Neuronal stem cell (in vitro differentiated cells): ENCODE measurements around the gene AMPD3.

Experiments used
- DNase-seq: peaks from one replicate; pipeline ENCODE4 v3.0.0-alpha.2; 2013; ENCODE audit warnings: low spot score
- H2AFZ ChIP-seq: one replicate; pipeline ENCODE4 v1.6.1; 2013; ENCODE audit warnings: mild to moderate bottlenecking, low read length, inconsistent platforms
- H2AK5ac ChIP-seq: 2 replicates; pipeline ENCODE4 v1.6.1; 2013; ENCODE audit warnings: low read depth, mild to moderate bottlenecking, inconsistent platforms, low read length, moderate library complexity, mixed read lengths
- H2BK120ac ChIP-seq: 2 replicates; pipeline ENCODE4 v1.6.1; 2013; ENCODE audit warnings: low read depth, mild to moderate bottlenecking, inconsistent platforms, low read length, moderate library complexity, mixed read lengths
- H2BK12ac ChIP-seq: one replicate; pipeline ENCODE4 v1.6.1; 2013; ENCODE audit warnings: low read length, inconsistent platforms
- H2BK15ac ChIP-seq: 2 replicates; pipeline ENCODE4 v1.6.1; 2013; ENCODE audit warnings: mild to moderate bottlenecking, low read length, inconsistent platforms, mixed read lengths
- H2BK5ac ChIP-seq: one replicate; pipeline ENCODE4 v1.6.1; 2013; ENCODE audit warnings: inconsistent platforms, mild to moderate bottlenecking, low read length, moderate library complexity
- H3K14ac ChIP-seq: one replicate; pipeline ENCODE4 v1.6.1; 2013; ENCODE audit warnings: low read length, inconsistent platforms
- H3K18ac ChIP-seq: 2 replicates; pipeline ENCODE4 v1.6.1; 2013; ENCODE audit warnings: low read length, inconsistent platforms
- H3K23ac ChIP-seq: 2 replicates; pipeline ENCODE4 v1.6.1; 2013; ENCODE audit warnings: low read depth, mild to moderate bottlenecking, mixed read lengths, low read length, inconsistent platforms; ENCODE audit not compliant: poor library complexity
- H3K27ac ChIP-seq: replicated peaks from 3 replicates; pipeline ENCODE4 v1.5.1; 2013; ENCODE audit warnings: low read length, inconsistent platforms
- H3K27me3 ChIP-seq, 3 experiments: 2 replicates each; pipeline ENCODE4 v1.6.1; 2013; ENCODE audit warnings: low read length in 3 of 3, mild to moderate bottlenecking in 2 of 3, inconsistent platforms in 1 of 3, low read depth in 1 of 3, mixed read lengths in 1 of 3, moderate library complexity in 1 of 3; ENCODE audit not compliant: control insufficient read depth in 3 of 3, insufficient read depth in 3 of 3
- H3K36me3 ChIP-seq, 2 donors: replicated peaks in 1 of 2; 2 replicates each; pipeline ENCODE4 v1.6.1; 2013; ENCODE audit warnings: low read length in 2 of 2; ENCODE audit not compliant: control insufficient read depth in 2 of 2, insufficient read depth in 2 of 2
- H3K4ac ChIP-seq: 2 replicates; pipeline ENCODE4 v1.6.1; 2013; ENCODE audit warnings: inconsistent platforms, mild to moderate bottlenecking, low read length, moderate library complexity
- H3K4me1 ChIP-seq, 2 donors: 1 replicate in 1 of 2; 2 replicates in 1 of 2; pipeline ENCODE4 v1.6.1; 2013; ENCODE audit warnings: low read length in 2 of 2, low read depth in 1 of 2; ENCODE audit not compliant: control insufficient read depth in 2 of 2, insufficient read depth in 1 of 2
- H3K4me2 ChIP-seq: one replicate; pipeline ENCODE4 v1.6.1; 2013; ENCODE audit warnings: mild to moderate bottlenecking, low read length, inconsistent platforms; ENCODE audit not compliant: insufficient read depth, poor library complexity, severe bottlenecking
- H3K4me3 ChIP-seq, 2 donors: 2 replicates each; pipeline ENCODE4 v1.5.1; 2013; ENCODE audit warnings: low read length in 2 of 2, mild to moderate bottlenecking in 2 of 2, inconsistent platforms in 1 of 2, moderate library complexity in 1 of 2
- H3K79me1 ChIP-seq: one replicate; pipeline ENCODE4 v1.6.1; 2013; ENCODE audit warnings: low read depth, mild to moderate bottlenecking, inconsistent platforms, low read length, moderate library complexity
- H3K9ac ChIP-seq: one replicate; pipeline ENCODE4 v1.6.1; 2013; ENCODE audit warnings: mild to moderate bottlenecking, low read depth, low read length, inconsistent platforms; ENCODE audit not compliant: poor library complexity
- H3K9me3 ChIP-seq, 2 donors: replicated peaks in 1 of 2; 2 replicates each; pipeline versions ENCODE3 to v1.6.1; 2013; ENCODE audit warnings: low read length in 2 of 2, mild to moderate bottlenecking in 2 of 2, inconsistent platforms in 1 of 2, low read depth in 1 of 2, mixed read lengths in 1 of 2, moderate library complexity in 1 of 2; ENCODE audit not compliant: control insufficient read depth in 2 of 2, insufficient read depth in 1 of 2
- H4K8ac ChIP-seq: one replicate; pipeline ENCODE4 v1.6.1; 2013; ENCODE audit warnings: low read depth, mild to moderate bottlenecking, inconsistent platforms, low read length, moderate library complexity
- H4K91ac ChIP-seq: one replicate; pipeline ENCODE4 v1.6.1; 2013; ENCODE audit warnings: low read length, low read depth, mild to moderate bottlenecking, inconsistent platforms; ENCODE audit not compliant: poor library complexity
- WGBS, 2 donors: extraction: QIAGEN DNeasy Blood & Tissue Kit; methylation state at CpG; one replicate each; pipeline ENCODE4 v1.1.7; 2013; ENCODE audit warnings: missing lambda C conversion rate in 2 of 2, mixed read lengths in 1 of 2; ENCODE audit not compliant: insufficient read length in 2 of 2, insufficient replicate concordance in 1 of 2; ENCODE audit errors: extremely low coverage in 2 of 2; 5-methylcytosine and 5-hydroxymethylcytosine counted together

The AMPD3 gene

DNA sequence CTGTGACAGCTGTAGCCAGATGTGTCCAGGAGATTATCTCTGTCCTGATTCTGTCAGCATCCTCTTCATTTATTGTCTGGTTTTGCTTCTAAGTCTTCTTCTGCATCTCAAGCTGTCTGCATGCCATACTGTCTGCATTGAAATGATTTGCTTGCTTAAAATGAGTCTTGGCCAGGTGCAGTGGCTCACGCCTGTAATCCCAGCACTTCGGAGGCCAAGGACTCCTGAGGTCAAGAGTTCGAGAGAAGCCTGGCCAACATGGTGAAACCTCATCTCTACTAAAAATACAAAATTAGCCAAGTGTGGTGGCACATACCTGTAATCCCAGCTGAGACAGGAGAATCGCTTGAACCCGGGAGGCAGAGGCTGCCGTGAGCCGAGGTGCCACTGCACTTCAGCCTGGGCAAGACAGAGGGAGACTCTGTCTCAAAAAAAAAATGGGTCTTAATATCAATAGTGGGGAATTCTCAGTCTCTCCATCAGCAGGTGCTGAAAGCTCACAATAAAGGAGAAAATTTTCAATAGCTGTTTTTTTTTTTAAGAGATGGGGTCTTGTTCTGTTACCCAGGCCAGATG lies 39.2 kb upstream of the AMPD3 start:
- no peak overlapping the region for H3K4me2 ChIP-seq
- no peak overlapping the region for H3K27ac ChIP-seq
- no peak overlapping the region for H4K8ac ChIP-seq
- H3K9ac ChIP-seq: no peak overlapping the region
- H4K91ac ChIP-seq: no peak overlapping the region
- no peak overlapping the region for H2BK120ac ChIP-seq
- no peak overlapping the region for H2AFZ ChIP-seq
- H3K23ac ChIP-seq: no peak overlapping the region
- no peaks in the 10 kb centered on the region for H3K9me3 ChIP-seq
- H3K4me3 ChIP-seq: no peak overlapping the region
- no peak overlapping the region for H2BK12ac ChIP-seq
- H3K14ac ChIP-seq: no peak overlapping the region
- no peak overlapping the region for H3K18ac ChIP-seq
- no CpG with 5 or more reads among the region's 7 CpGs for WGBS, 2 donors
- H3K79me1 ChIP-seq: no peaks in the 10 kb centered on the region
- no peak overlapping the region for H2BK15ac ChIP-seq
- no peak overlapping the region for H2BK5ac ChIP-seq
- no peaks in the 10 kb centered on the region for H3K4me1 ChIP-seq
- DNase-seq: no peak
- no peak overlapping the region for H3K4ac ChIP-seq
- H2AK5ac ChIP-seq: no peak overlapping the region
- H3K36me3 ChIP-seq: no peaks in the 10 kb centered on the region
- H3K27me3 ChIP-seq: no peaks in the 10 kb centered on the region

- WGBS, 2 donors: no CpG with 5 or more reads among the region's 6 CpGs
- Histone ChIP-seq H4K91ac (no peak overlapping the region), H3K27me3 (no peaks in the 10 kb centered on the region), H3K4me2 (no peak overlapping the region), H3K36me3 (no peaks in the 10 kb centered on the region), H2AFZ (no peak overlapping the region), H2BK12ac (no peak overlapping the region), H3K23ac (no peak overlapping the region), H3K4me3 (no peak overlapping the region), H2BK120ac (no peak overlapping the region), H2BK15ac (no peak overlapping the region), H2BK5ac (no peak overlapping the region), H3K9me3 (no peaks in the 10 kb centered on the region), H3K14ac (no peak overlapping the region), H3K79me1 (no peaks in the 10 kb centered on the region), H3K18ac (no peak overlapping the region), H3K27ac (no peak overlapping the region), H2AK5ac (no peak overlapping the region), H3K4me1 (no peaks in the 10 kb centered on the region), H3K4ac (no peak overlapping the region), H4K8ac (no peak overlapping the region), H3K9ac (no peak overlapping the region)
- no peak for DNase-seq
Observed at GRCh38 chr11:10418259-10418949, 36.7 kb upstream of the AMPD3 start.

GRCh38 chr11:10418950-10419310 lies 36.1 kb upstream of the AMPD3 start:
- no peak overlapping the region for H2AK5ac ChIP-seq
- H3K4me3 ChIP-seq: no peak overlapping the region

GRCh38 chr11:10426475-10426874 lies 28.6 kb upstream of the AMPD3 start:
- H3K27ac ChIP-seq: no peak overlapping the region
- H2BK120ac ChIP-seq: no peak overlapping the region
- no peak overlapping the region for H3K18ac ChIP-seq
- peaks cover 0 to 11% (median 0%) of the 10 kb centered on the region in 3 experiments for H3K27me3 ChIP-seq
- H2BK15ac ChIP-seq: no peak overlapping the region
- H2AK5ac ChIP-seq: no peak overlapping the region
- H4K8ac ChIP-seq: no peak overlapping the region
- WGBS, 2 donors: no CpG with 5 or more reads among the region's 3 CpGs
- no peaks in the 10 kb centered on the region for H3K9me3 ChIP-seq
- H4K91ac ChIP-seq: no peak overlapping the region
- no peak for DNase-seq
- no peak overlapping the region for H3K4me3 ChIP-seq
- H3K14ac ChIP-seq: no peak overlapping the region
- no peak overlapping the region for H2BK12ac ChIP-seq
- H3K4ac ChIP-seq: no peak overlapping the region
- no peak overlapping the region for H2AFZ ChIP-seq
- H3K79me1 ChIP-seq: no peaks in the 10 kb centered on the region
- H3K23ac ChIP-seq: no peak overlapping the region
- no peak overlapping the region for H2BK5ac ChIP-seq
- no peaks in the 10 kb centered on the region for H3K36me3 ChIP-seq
- H3K4me1 ChIP-seq: no peaks in the 10 kb centered on the region
- H3K9ac ChIP-seq: no peak overlapping the region
- no peak overlapping the region for H3K4me2 ChIP-seq

More at GRCh38 chr11:10418950-10419310, 36.1 kb upstream of the AMPD3 start:
- H4K91ac ChIP-seq: no peak overlapping the region
- H3K9ac ChIP-seq: no peak overlapping the region
- H3K4me2 ChIP-seq: no peak overlapping the region
- no peak overlapping the region for H2BK15ac ChIP-seq
- H3K27ac ChIP-seq: no peak overlapping the region
- no peak overlapping the region for H2BK12ac ChIP-seq
- WGBS, 2 donors: no CpG with 5 or more reads among the region's 3 CpGs
- H3K4me1 ChIP-seq: no peaks in the 10 kb centered on the region
- no peaks in the 10 kb centered on the region for H3K9me3 ChIP-seq
- no peak for DNase-seq
- H3K79me1 ChIP-seq: no peaks in the 10 kb centered on the region
- no peak overlapping the region for H3K18ac ChIP-seq
- H2BK5ac ChIP-seq: no peak overlapping the region
- H4K8ac ChIP-seq: no peak overlapping the region
- H3K23ac ChIP-seq: no peak overlapping the region
- no peak overlapping the region for H3K4ac ChIP-seq
- H2AFZ ChIP-seq: no peak overlapping the region
- H2BK120ac ChIP-seq: no peak overlapping the region
- H3K27me3 ChIP-seq: no peaks in the 10 kb centered on the region
- no peak overlapping the region for H3K14ac ChIP-seq
- no peaks in the 10 kb centered on the region for H3K36me3 ChIP-seq
